IPS-15b (cell line): ENCODE results near the gene TMEM191C.
"Not testable (repeated sequence)": the region's sequence is repeated elsewhere in the genome, so short reads cannot be mapped to it uniquely, and the experiment has no call there.

Source experiments
- H3K27me3 ChIP-seq: one replicate; pipeline ENCODE4 v1.6.1; 2013; ENCODE audit warnings: low read length; ENCODE audit not compliant: control insufficient read depth, insufficient read depth
- H3K36me3 ChIP-seq: one replicate; pipeline ENCODE4 v1.6.1; 2013; ENCODE audit warnings: low read length; ENCODE audit not compliant: control insufficient read depth, insufficient read depth
- H3K4me1 ChIP-seq: one replicate; pipeline ENCODE4 v1.6.1; 2013; ENCODE audit warnings: mild to moderate bottlenecking, low read length; ENCODE audit not compliant: control insufficient read depth, insufficient read depth
- H3K4me3 ChIP-seq: one replicate; pipeline ENCODE4 v1.5.1; 2013; ENCODE audit warnings: low read depth, low read length
- H3K9ac ChIP-seq: one replicate; pipeline ENCODE4 v1.6.1; 2013; ENCODE audit warnings: low read depth, mild to moderate bottlenecking, low read length
- H3K9me3 ChIP-seq: one replicate; pipeline ENCODE4 v1.6.1; 2013; ENCODE audit warnings: mild to moderate bottlenecking, low read length; ENCODE audit not compliant: control insufficient read depth, insufficient read depth

Gene TMEM191C

DNA sequence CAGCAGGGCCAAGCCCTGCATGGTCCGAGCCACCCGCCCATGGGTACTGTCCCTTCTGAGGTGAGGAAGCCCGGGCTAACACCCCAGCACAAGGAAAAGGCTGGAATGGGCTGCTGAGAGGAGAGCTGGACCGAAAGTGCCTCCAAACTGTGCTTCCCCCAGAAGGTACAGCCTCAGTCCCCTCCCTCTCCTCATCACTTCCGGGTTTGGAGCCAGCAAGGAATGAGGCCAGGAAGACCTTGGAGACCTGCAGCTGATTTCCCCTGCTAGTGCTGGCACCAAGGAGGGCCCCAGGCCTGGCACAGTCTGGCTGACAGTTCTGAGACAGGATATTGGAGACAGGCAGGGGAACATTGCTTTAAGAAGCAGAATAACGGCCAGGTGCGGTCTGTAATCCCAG, 31.3 kb downstream of the TMEM191C start:
- not testable (repeated sequence) for H3K9ac ChIP-seq, H3K36me3 ChIP-seq, H3K9me3 ChIP-seq, H3K4me1 ChIP-seq, H3K27me3 ChIP-seq, H3K4me3 ChIP-seq

DNA sequence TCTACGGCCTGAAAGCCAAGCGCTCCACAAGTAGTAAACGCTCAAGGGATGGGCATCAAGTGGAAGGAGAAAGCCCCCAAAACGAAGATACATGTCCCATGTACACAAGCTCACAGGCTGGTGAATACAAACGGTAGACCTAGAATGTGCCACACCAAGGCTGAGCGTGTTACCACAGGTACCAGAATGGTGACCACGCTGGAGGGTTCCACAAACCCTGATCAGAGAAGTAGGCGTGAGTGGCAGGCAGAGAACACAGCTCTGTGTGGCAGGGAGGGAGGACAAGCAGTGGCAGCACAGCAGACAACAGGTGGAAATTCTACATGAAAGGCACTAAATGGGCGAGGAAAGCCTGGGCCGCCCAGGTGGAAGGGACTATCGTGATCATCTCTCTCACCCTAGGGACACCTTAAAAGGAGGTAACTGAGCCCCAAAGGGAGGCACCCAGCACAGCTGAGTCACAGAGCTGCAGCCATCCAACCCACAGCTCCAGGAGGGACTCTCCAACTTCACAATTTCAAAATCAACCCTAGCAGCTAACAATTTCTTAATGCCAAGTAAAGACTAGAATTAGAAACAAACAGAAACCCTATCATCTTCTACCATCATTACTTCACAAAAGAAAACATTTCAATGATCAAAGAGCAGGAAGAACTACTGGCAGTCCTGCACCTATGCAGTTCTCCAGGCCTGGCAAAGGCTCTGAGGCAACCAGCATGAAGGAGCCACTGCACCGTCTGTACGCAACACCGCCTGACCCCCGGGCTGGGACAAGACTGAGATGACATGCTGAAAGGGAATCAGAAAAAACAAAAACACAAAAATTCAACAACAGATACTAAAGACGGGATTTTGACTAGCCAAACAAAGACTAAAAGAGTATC, 32.7 kb downstream of the TMEM191C start:
- H3K4me3 ChIP-seq, H3K36me3 ChIP-seq, H3K9me3 ChIP-seq, H3K9ac ChIP-seq, H3K4me1 ChIP-seq, H3K27me3 ChIP-seq: not testable (repeated sequence)

DNA sequence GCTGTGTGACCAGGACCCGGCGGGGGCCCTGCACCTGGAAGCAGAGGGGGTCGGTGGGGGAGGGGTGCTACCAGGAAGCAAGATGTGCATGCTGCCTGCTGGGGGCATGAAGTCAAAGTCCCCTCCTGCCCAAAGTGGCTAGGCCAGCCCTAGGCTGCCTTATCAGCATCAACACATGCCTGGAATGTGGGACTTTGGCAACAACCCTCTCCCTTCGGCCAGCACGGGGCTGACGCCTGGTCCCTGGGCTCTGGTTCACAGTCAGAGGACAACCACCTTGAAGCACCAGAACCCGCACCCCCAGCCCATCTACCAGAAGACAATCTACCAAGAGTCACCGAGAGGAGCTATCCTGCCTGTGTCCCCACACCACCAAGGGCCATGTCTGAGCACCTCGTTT, 43.2 kb downstream of the TMEM191C start:
- H3K27me3 ChIP-seq, H3K4me1 ChIP-seq, H3K36me3 ChIP-seq, H3K4me3 ChIP-seq, H3K9me3 ChIP-seq, H3K9ac ChIP-seq: not testable (repeated sequence)

DNA sequence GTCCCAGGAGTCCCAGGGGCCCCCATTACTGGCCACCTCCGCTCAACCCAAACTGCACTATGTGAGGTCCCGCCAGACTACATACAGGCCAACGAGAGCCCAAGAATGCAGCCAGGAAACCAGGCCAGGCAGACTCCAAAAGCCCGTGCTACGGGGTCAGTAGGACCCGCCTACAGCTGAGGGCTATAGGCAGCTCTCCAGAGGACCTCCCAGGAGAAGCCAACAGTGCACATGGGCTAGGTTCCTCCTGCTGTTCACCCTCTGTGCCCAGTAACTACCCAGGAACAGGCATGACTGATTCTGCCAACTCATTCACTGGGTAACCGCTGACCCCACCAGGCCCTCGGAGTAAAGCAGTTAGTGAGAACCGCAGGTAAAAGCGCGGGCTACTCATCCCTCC, 44.8 kb downstream of the TMEM191C start:
- H3K9me3 ChIP-seq, H3K4me1 ChIP-seq, H3K4me3 ChIP-seq, H3K9ac ChIP-seq, H3K27me3 ChIP-seq, H3K36me3 ChIP-seq: not testable (repeated sequence)

DNA sequence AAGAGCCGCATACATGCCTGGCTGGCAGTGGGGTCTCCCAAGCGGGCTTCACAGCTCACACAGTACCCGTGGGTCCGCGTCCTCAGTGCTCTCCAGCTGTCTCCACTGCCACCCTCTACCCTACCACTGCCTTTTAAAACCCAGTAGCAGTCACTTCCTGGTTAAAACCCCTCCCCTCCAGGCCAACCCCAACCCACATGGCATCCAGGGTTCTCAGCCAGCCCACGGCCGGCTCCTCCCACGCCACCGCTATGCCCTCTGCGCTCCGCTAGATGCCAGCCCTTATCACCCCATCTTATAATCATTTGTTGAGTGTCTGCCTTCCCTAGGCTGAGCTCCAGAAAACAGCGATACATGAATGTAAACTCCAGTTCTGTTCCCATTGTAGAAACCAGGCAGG, 46.9 kb downstream of the TMEM191C start:
- H3K9ac ChIP-seq, H3K4me1 ChIP-seq, H3K27me3 ChIP-seq, H3K4me3 ChIP-seq, H3K36me3 ChIP-seq, H3K9me3 ChIP-seq: not testable (repeated sequence)

DNA sequence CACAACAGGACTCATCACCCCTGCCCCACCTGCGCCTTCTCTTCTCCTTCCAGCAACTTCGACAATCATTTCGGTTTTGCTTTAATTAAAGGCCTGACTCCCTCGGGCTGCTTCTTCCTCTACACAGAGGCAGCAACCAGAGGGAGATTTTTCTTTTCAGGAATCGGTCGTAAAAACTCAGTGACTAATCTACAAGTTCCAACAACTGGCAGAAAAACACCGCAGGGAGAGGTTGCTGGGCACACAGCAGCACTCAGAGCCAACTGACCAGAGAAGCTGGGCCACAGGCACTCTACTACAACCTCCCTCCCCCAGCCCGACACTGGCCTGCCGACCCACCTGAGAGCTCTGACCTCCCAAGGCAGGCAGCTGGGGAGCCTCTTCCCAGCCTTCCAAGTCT, 48.0 kb downstream of the TMEM191C start:
- not testable (repeated sequence) for H3K36me3 ChIP-seq, H3K9ac ChIP-seq, H3K4me3 ChIP-seq, H3K4me1 ChIP-seq, H3K27me3 ChIP-seq, H3K9me3 ChIP-seq

DNA sequence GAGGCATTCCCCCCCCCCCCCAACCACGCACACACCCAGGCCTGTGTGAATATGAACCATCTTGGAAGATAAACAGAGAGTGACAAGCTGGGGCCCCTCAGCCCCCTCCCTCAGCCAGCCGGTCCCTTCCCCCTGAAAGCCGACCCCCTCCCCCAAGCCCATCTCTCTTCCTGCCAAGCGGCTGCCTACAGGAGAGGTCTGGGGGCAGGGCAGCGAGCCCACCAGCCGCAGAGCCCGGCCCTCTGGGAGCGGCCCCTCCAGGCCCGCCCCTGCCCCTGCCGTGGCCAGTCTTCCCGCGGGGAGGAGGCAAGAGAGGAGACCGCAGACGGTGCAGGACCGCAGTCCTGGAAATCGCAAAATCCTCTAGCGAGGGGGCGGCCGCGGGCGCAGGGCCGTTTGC, 49.3 kb downstream of the TMEM191C start:
- H3K9me3 ChIP-seq, H3K27me3 ChIP-seq, H3K9ac ChIP-seq, H3K4me1 ChIP-seq, H3K36me3 ChIP-seq, H3K4me3 ChIP-seq: not testable (repeated sequence)

DNA sequence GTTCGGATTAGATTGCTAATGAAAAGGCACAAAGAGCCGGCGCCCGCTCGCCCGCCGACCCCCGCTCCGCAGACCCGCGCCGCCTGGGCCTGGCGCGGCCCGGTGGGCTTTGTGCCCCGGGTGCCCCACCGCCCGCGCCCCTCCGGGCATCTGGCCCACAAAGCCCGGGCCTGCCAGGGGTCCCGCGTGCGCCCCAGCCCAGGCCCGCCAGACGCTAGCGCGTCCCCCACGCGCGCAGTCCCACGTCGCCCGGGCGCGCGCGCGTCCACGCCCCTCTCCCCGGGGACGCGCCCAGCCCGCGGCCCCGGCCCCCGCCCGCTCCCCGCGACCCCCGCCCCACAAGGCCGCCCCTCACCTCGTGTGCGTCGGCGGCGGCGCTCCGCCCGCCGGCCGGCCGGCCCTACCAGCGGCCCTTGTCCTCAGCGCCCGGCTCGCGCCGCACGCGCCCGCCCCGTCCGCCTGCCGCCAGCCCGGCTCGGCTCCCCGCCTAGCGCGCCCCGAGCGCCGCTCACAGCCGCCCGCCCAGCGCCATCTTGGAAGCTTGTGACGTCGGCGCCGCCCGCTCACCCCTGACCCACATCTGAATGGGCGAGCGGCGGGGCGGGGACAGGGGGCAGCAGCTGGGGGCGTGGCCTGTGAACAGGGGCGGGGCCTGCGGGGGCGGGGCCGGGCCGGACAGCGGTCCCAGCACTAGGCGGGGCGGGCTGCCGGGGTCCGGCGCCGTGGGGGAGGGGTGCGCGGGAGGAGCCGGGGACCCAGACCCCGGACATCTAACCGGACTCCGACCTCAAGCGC, 50.0 kb downstream of the TMEM191C start:
- not testable (repeated sequence) for H3K9me3 ChIP-seq, H3K36me3 ChIP-seq, H3K4me1 ChIP-seq, H3K4me3 ChIP-seq, H3K27me3 ChIP-seq, H3K9ac ChIP-seq
